ENCODE measurements around the gene NOC2L. TPM values are rescaled to one million over a fixed set of nuclear protein-coding genes. Genes with fewer than 3 reads are reported as not detected.
"Not testable (repeated sequence)": the region's sequence is repeated elsewhere in the genome, so short reads cannot be mapped to it uniquely, and the experiment has no call there.

Gene NOC2L
- total RNA-seq, 2 experiments from 2014 or later, result 50.2 to 52.0 TPM

- intact Hi-C loops (cut with DNase I, micrococcal nuclease), result no loop called here
- TF ChIP-seq CTCF (IDR thresholded peaks at IDR 0.05), result no peak
- POLR2A ChIA-PET, result interaction anchor here (1.1 kb wide), 1 partner anchor 34 kb away, joined by 3 read pairs; the partner anchor contains the start of gene NOC2L
- CTCF ChIA-PET, result no interaction called here
- no peaks in the 10 kb centered on the region for H3K36me3 ChIP-seq (ENCODE audit: insufficient read depth, low read length)
- H3K4me3 ChIP-seq (ENCODE audit: low read length), result no peak overlapping the region
- Mint-ChIP-seq H3K4me3 (no peak overlapping the region), H3K27ac (no peak overlapping the region), H3K36me3 (ENCODE audit: low read depth) (no peaks in the 10 kb centered on the region), H3K4me1 (ENCODE audit: low read depth) (peaks cover 10% of the 10 kb centered on the region), H3K9me3 (peaks cover 4% of the 10 kb centered on the region), H3K27me3 (peaks cover 25% of the 10 kb centered on the region)
- DNase-seq, result no peak
- H3K27ac ChIP-seq (ENCODE audit: low read depth in 1 of 2, low read length in 2 of 2), result no peak overlapping the region
- H3K9me3 ChIP-seq (ENCODE audit: control insufficient read depth in 1 of 2, insufficient read depth in 1 of 2, low read length in 2 of 2), result peaks cover 0 to 16% of the 10 kb centered on the region in 2 experiments
- ATAC-seq (ENCODE audit: poor library complexity), result no peak
- H3K27me3 ChIP-seq (ENCODE audit: control insufficient read depth in 1 of 2, insufficient read depth in 2 of 2, low read length in 2 of 2), result peaks cover 4 to 6% of the 10 kb centered on the region in 2 experiments
- peaks cover 8% of the 10 kb centered on the region for H3K4me1 ChIP-seq (ENCODE audit: insufficient read depth, low read length)
Measured at GRCh38 chr1:992362-992761, 33.3 kb upstream of the NOC2L start.

- Mint-ChIP-seq H3K27ac (no peak overlapping the region), H3K4me1 (ENCODE audit: low read depth) (peaks cover 10% of the 10 kb centered on the region), H3K27me3 (peaks cover 21% of the 10 kb centered on the region), H3K4me3 (no peak overlapping the region), H3K9me3 (peaks cover 4% of the 10 kb centered on the region), H3K36me3 (ENCODE audit: low read depth) (no peaks in the 10 kb centered on the region)
- intact Hi-C loops (cut with DNase I, micrococcal nuclease), result no loop called here
- POLR2A ChIA-PET, result interaction anchor here (1.1 kb wide), 1 partner anchor 33 kb away, joined by 3 read pairs; the partner anchor contains the start of gene NOC2L
- ATAC-seq (ENCODE audit: poor library complexity) (no peak), DNase-seq (no peak)
- peaks cover 8% of the 10 kb centered on the region for H3K4me1 ChIP-seq (ENCODE audit: insufficient read depth, low read length)
- peaks cover 0 to under 1% of the 10 kb centered on the region in 2 experiments for H3K27me3 ChIP-seq (ENCODE audit: control insufficient read depth in 1 of 2, insufficient read depth in 2 of 2, low read length in 2 of 2)
- H3K36me3 ChIP-seq (ENCODE audit: insufficient read depth, low read length), result no peaks in the 10 kb centered on the region
- H3K4me3 ChIP-seq (ENCODE audit: low read length), result no peak overlapping the region
- peaks cover 0 to 16% of the 10 kb centered on the region in 2 experiments for H3K9me3 ChIP-seq (ENCODE audit: control insufficient read depth in 1 of 2, insufficient read depth in 1 of 2, low read length in 2 of 2)
- no peak for TF ChIP-seq CTCF (IDR thresholded peaks at IDR 0.05)
- CTCF ChIA-PET, result interaction anchor here (1.6 kb wide), 1 partner anchor 72 kb away, joined by 3 read pairs; no protein-coding TSS in a partner anchor
- H3K27ac ChIP-seq (ENCODE audit: low read depth in 1 of 2, low read length in 2 of 2), result no peak overlapping the region
Measured at GRCh38 chr1:991895-992294, 32.8 kb upstream of the NOC2L start.

- intact Hi-C loops (cut with DNase I, micrococcal nuclease); H3K9me3 Mint-ChIP-seq; H3K27me3 ChIP-seq (ENCODE audit: control insufficient read depth in 1 of 2, insufficient read depth in 2 of 2, low read length in 2 of 2); H3K4me3 Mint-ChIP-seq; H3K27ac Mint-ChIP-seq; H3K36me3 Mint-ChIP-seq (ENCODE audit: low read depth); H3K4me3 ChIP-seq (ENCODE audit: low read length); DNase-seq; H3K4me1 ChIP-seq (ENCODE audit: insufficient read depth, low read length); ATAC-seq (ENCODE audit: poor library complexity); H3K36me3 ChIP-seq (ENCODE audit: insufficient read depth, low read length); H3K27ac ChIP-seq (ENCODE audit: low read depth in 1 of 2, low read length in 2 of 2): not testable (repeated sequence)
- peaks cover 0 to 16% of the 10 kb centered on the region in 2 experiments for H3K9me3 ChIP-seq (ENCODE audit: control insufficient read depth in 1 of 2, insufficient read depth in 1 of 2, low read length in 2 of 2)
- ChIA-PET POLR2A (interaction anchor here (1.1 kb wide), 1 partner anchor 32 kb away, joined by 3 read pairs; the partner anchor contains the start of gene NOC2L), CTCF (interaction anchor here (1.6 kb wide), 1 partner anchor 73 kb away, joined by 3 read pairs; no protein-coding TSS in a partner anchor)
- H3K4me1 Mint-ChIP-seq (ENCODE audit: low read depth), result peaks cover 10% of the 10 kb centered on the region
- H3K27me3 Mint-ChIP-seq, result peaks cover 22% of the 10 kb centered on the region
Measured at GRCh38 chr1:991275-991674, 32.2 kb upstream of the NOC2L start.

GRCh38 chr1:988061-988460, 29.0 kb upstream of the NOC2L start:
- POLR2A ChIA-PET; H3K4me1 ChIP-seq (ENCODE audit: insufficient read depth, low read length); H3K9me3 Mint-ChIP-seq; intact Hi-C loops (cut with DNase I, micrococcal nuclease); H3K36me3 ChIP-seq (ENCODE audit: insufficient read depth, low read length); DNase-seq; H3K27ac Mint-ChIP-seq; H3K36me3 Mint-ChIP-seq (ENCODE audit: low read depth); H3K4me3 ChIP-seq (ENCODE audit: low read length); H3K4me1 Mint-ChIP-seq (ENCODE audit: low read depth); H3K4me3 Mint-ChIP-seq; ATAC-seq (ENCODE audit: poor library complexity); H3K27ac ChIP-seq (ENCODE audit: low read depth in 1 of 2, low read length in 2 of 2): not testable (repeated sequence)
- CTCF ChIA-PET, result interaction anchor here (2.4 kb wide), 1 partner anchor 14 kb away, joined by 5 read pairs; no protein-coding TSS in a partner anchor
- peaks cover 0 to 11% of the 10 kb centered on the region in 2 experiments for H3K9me3 ChIP-seq (ENCODE audit: control insufficient read depth in 1 of 2, insufficient read depth in 1 of 2, low read length in 2 of 2)
- peaks cover 20% of the 10 kb centered on the region for H3K27me3 Mint-ChIP-seq
- H3K27me3 ChIP-seq (ENCODE audit: control insufficient read depth in 1 of 2, insufficient read depth in 2 of 2, low read length in 2 of 2), result peaks cover 0 to 13% of the 10 kb centered on the region in 2 experiments
